Measurements from ENCODE around the gene MED20. TPM values are rescaled to one million over a fixed set of nuclear protein-coding genes. Genes with fewer than 3 reads are reported as not detected.

The MED20 gene
- total RNA-seq, 1 experiment from 2014 or later: 29.8 TPM

- no peak overlapping the region for H3K27ac Mint-ChIP-seq (ENCODE audit: unreplicated experiment)
- no peak for DNase-seq
- BruUV-seq (replicated peaks): no TSS peak
Observed at GRCh38 chr6:41934278-41935192, 13.6 kb upstream of the MED20 start.

GRCh38 chr6:41932378-41932777, 11.4 kb upstream of the MED20 start:
- Mint-ChIP-seq H3K4me3 (ENCODE audit: low read depth, unreplicated experiment) (no peak overlapping the region), H3K36me3 (ENCODE audit: insufficient read depth, unreplicated experiment) (peaks cover 69% of the 10 kb centered on the region), H3K9me3 (ENCODE audit: low read depth, unreplicated experiment) (no peaks in the 10 kb centered on the region), H3K4me1 (ENCODE audit: low read depth, unreplicated experiment) (peaks cover 8% of the 10 kb centered on the region), H3K27me3 (ENCODE audit: unreplicated experiment) (no peaks in the 10 kb centered on the region), H3K27ac (ENCODE audit: unreplicated experiment) (no peak overlapping the region)
- CTCF ChIA-PET: interaction anchor here (0.5 kb wide), 1 partner anchor 102 kb away, joined by 3 read pairs; no protein-coding TSS in a partner anchor
- no TSS peak for BruUV-seq (replicated peaks)
- no peak for TF ChIP-seq CTCF (IDR thresholded peaks at IDR 0.05; ENCODE audit: unreplicated experiment)
- intact Hi-C loops (cut with micrococcal nuclease; ENCODE audit: unreplicated experiment): no loop called here
- DNase-seq: no peak

More at GRCh38 chr6:41934278-41935192, 13.6 kb upstream of the MED20 start:
- H3K9me3 Mint-ChIP-seq (ENCODE audit: low read depth, unreplicated experiment): no peaks in the 10 kb centered on the region
- no peaks in the 10 kb centered on the region for H3K27me3 Mint-ChIP-seq (ENCODE audit: unreplicated experiment)
- peaks cover 19% of the 10 kb centered on the region for H3K4me1 Mint-ChIP-seq (ENCODE audit: low read depth, unreplicated experiment)
- intact Hi-C loops (cut with micrococcal nuclease; ENCODE audit: unreplicated experiment): no loop called here
- H3K4me3 Mint-ChIP-seq (ENCODE audit: low read depth, unreplicated experiment): no peak overlapping the region
- H3K36me3 Mint-ChIP-seq (ENCODE audit: insufficient read depth, unreplicated experiment): peaks cover 51% of the 10 kb centered on the region
- TF ChIP-seq CTCF (IDR thresholded peaks at IDR 0.05; ENCODE audit: unreplicated experiment): no peak
- CTCF ChIA-PET: interaction anchor here (0.6 to 2.5 kb wide), 3 partner anchors 13 to 116 kb away, joined by 3 to 10 read pairs (median 5); partner anchors contain the start of genes BYSL, MED20 and TAF8

- Mint-ChIP-seq H3K36me3 (ENCODE audit: insufficient read depth, unreplicated experiment) (peaks cover 64% of the 10 kb centered on the region), H3K4me1 (ENCODE audit: low read depth, unreplicated experiment) (peaks cover 8% of the 10 kb centered on the region), H3K9me3 (ENCODE audit: low read depth, unreplicated experiment) (no peaks in the 10 kb centered on the region), H3K27ac (ENCODE audit: unreplicated experiment) (no peak overlapping the region), H3K4me3 (ENCODE audit: low read depth, unreplicated experiment) (no peak overlapping the region), H3K27me3 (ENCODE audit: unreplicated experiment) (no peaks in the 10 kb centered on the region)
- no peak for DNase-seq
- CTCF ChIA-PET: no interaction called here
- TF ChIP-seq CTCF (IDR thresholded peaks at IDR 0.05; ENCODE audit: unreplicated experiment): no peak
- intact Hi-C loops (cut with micrococcal nuclease; ENCODE audit: unreplicated experiment): no loop called here
- no TSS peak for BruUV-seq (replicated peaks)
Observed at GRCh38 chr6:41931792-41932191, 10.9 kb upstream of the MED20 start.

GRCh38 chr6:41929924-41930323, 9.0 kb upstream of the MED20 start:
- Mint-ChIP-seq H3K27ac (ENCODE audit: unreplicated experiment) (no peak overlapping the region), H3K4me3 (ENCODE audit: low read depth, unreplicated experiment) (no peak overlapping the region), H3K4me1 (ENCODE audit: low read depth, unreplicated experiment) (peaks cover 3% of the 10 kb centered on the region), H3K36me3 (ENCODE audit: insufficient read depth, unreplicated experiment) (peaks cover 64% of the 10 kb centered on the region), H3K9me3 (ENCODE audit: low read depth, unreplicated experiment) (no peaks in the 10 kb centered on the region), H3K27me3 (ENCODE audit: unreplicated experiment) (no peaks in the 10 kb centered on the region)
- intact Hi-C loops (cut with micrococcal nuclease; ENCODE audit: unreplicated experiment): no loop called here
- no peak for DNase-seq
- no peak for TF ChIP-seq CTCF (IDR thresholded peaks at IDR 0.05; ENCODE audit: unreplicated experiment)
- no TSS peak for BruUV-seq (replicated peaks)
- CTCF ChIA-PET: no interaction called here
